NCI-H1694 (cell line): ENCODE measurements around the gene ATP6V1F.

Source experiments
- DNase-seq: peaks from one replicate; lab custom pipeline; 2025; lab: John Stamatoyannopoulos, UW

The ATP6V1F gene

GRCh38 chr7:128883622-128884448 is 21.2 kb downstream of the ATP6V1F start:
- DNase-seq = peak; percentile 47

- no peak for DNase-seq
Measured at GRCh38 chr7:128884561-128885369, 22.1 kb downstream of the ATP6V1F start.

- no peak for DNase-seq
Measured at GRCh38 chr7:128885370-128886187, 22.9 kb downstream of the ATP6V1F start.

GRCh38 chr7:128886391-128887168 is 23.9 kb downstream of the ATP6V1F start:
- DNase-seq = no peak

GRCh38 chr7:128887169-128888038 is 24.7 kb downstream of the ATP6V1F start:
- no peak for DNase-seq

- no peak for DNase-seq
Measured at GRCh38 chr7:128888039-128888755, 25.5 kb downstream of the ATP6V1F start.

- no peak for DNase-seq
Measured at GRCh38 chr7:128888756-128889095, 26.1 kb downstream of the ATP6V1F start.

GRCh38 chr7:128889121-128889520 is 26.5 kb downstream of the ATP6V1F start:
- no peak for DNase-seq

GRCh38 chr7:128890306-128891109 is 27.9 kb downstream of the ATP6V1F start:
- DNase-seq = no peak

GRCh38 chr7:128891110-128891941 is 28.7 kb downstream of the ATP6V1F start:
- no peak for DNase-seq

GRCh38 chr7:128891942-128892269 is 29.2 kb downstream of the ATP6V1F start:
- DNase-seq = no peak

- no peak for DNase-seq
Measured at GRCh38 chr7:128892521-128893250, 30.0 kb downstream of the ATP6V1F start.

- no peak for DNase-seq
Measured at GRCh38 chr7:128893251-128894100, 30.8 kb downstream of the ATP6V1F start.

- DNase-seq = no peak
Measured at GRCh38 chr7:128894101-128894440, 31.4 kb downstream of the ATP6V1F start.

- no peak for DNase-seq
Measured at GRCh38 chr7:128895320-128895719, 32.7 kb downstream of the ATP6V1F start.

GRCh38 chr7:128899392-128899791 is 36.7 kb downstream of the ATP6V1F start:
- DNase-seq = no peak

GRCh38 chr7:128900237-128900636 is 37.6 kb downstream of the ATP6V1F start:
- no peak for DNase-seq
